Brain microvascular endothelial cell (primary cell): Measurements from ENCODE around the gene LRRC40.
"Not testable (repeated sequence)": the region's sequence is repeated elsewhere in the genome, so short reads cannot be mapped to it uniquely, and the experiment has no call there.

Source experiments
- DNase-seq: peaks from one replicate; pipeline ENCODE4 v3.0.0-alpha.2; 2020
- H3K27ac ChIP-seq: fragments of 250-450 bp; sonication (Bioruptor Pico); 2 replicates; pipeline ENCODE4 v1.5.1; 2020; ENCODE audit warnings: mild to moderate bottlenecking, moderate library complexity
- H3K27me3 ChIP-seq: fragments of 250-450 bp; sonication (Bioruptor Pico); replicated peaks from 2 replicates; pipeline ENCODE4 v1.5.1; 2020; ENCODE audit warnings: mild to moderate bottlenecking
- H3K36me3 ChIP-seq: fragments of 250-450 bp; sonication (Bioruptor Pico); replicated peaks from 2 replicates; pipeline ENCODE4 v1.5.1; 2020; ENCODE audit warnings: mild to moderate bottlenecking
- H3K4me3 ChIP-seq: 2 replicates; pipeline ENCODE4 v1.5.1; 2011; ENCODE audit warnings: low read depth, mild to moderate bottlenecking, control low read depth, low read length, moderate library complexity
- CTCF ChIP-seq: IDR thresholded peaks from 2 replicates; pipeline ENCODE4 v1.5.1; 2011; ENCODE audit warnings: low read depth, mild to moderate bottlenecking, moderate library complexity, low read length, control low read depth, inconsistent platforms; ENCODE audit errors: missing control alignments
- in situ Hi-C: cut with HindIII; loops from 2 replicates; pipeline ENCODE4 v1.10.0; 2017; ENCODE audit warnings: low sequenced_read_pairs, low pct_ligation_motif_present

LRRC40 gene

GRCh38 chr1:70190180-70190579, 15.2 kb downstream of the LRRC40 start:
- Histone ChIP-seq H3K27me3 (no peaks in the 10 kb centered on the region), H3K36me3 (no peaks in the 10 kb centered on the region), H3K27ac (no peak overlapping the region), H3K4me3 (no peak overlapping the region)
- in situ Hi-C loops = no loop called here
- no peak for TF ChIP-seq CTCF
- no peak for DNase-seq

GRCh38 chr1:70188522-70188921, 16.9 kb downstream of the LRRC40 start:
- TF ChIP-seq CTCF = no peak
- H3K27me3 ChIP-seq = no peaks in the 10 kb centered on the region
- H3K27ac ChIP-seq = no peak overlapping the region
- in situ Hi-C loops = no loop called here
- no peak overlapping the region for H3K4me3 ChIP-seq
- DNase-seq = no peak
- H3K36me3 ChIP-seq = no peaks in the 10 kb centered on the region

- H3K4me3 ChIP-seq, in situ Hi-C loops, H3K36me3 ChIP-seq, H3K27ac ChIP-seq, DNase-seq, H3K27me3 ChIP-seq: not testable (repeated sequence)
These were observed 20.2 kb downstream of the LRRC40 start for GRCh38 chr1:70185181-70185580.

GRCh38 chr1:70171512-70171911, 33.9 kb downstream of the LRRC40 start:
- H3K27ac ChIP-seq = no peak overlapping the region
- no peaks in the 10 kb centered on the region for H3K27me3 ChIP-seq
- no peak overlapping the region for H3K4me3 ChIP-seq
- in situ Hi-C loops = no loop called here
- DNase-seq = no peak
- H3K36me3 ChIP-seq = no peaks in the 10 kb centered on the region
- no peak for TF ChIP-seq CTCF

GRCh38 chr1:70169018-70169839, 36.1 kb downstream of the LRRC40 start:
- no peak overlapping the region for H3K4me3 ChIP-seq
- TF ChIP-seq CTCF = no peak
- H3K36me3 ChIP-seq = no peaks in the 10 kb centered on the region
- no peak for DNase-seq
- in situ Hi-C loops = no loop called here
- no peak overlapping the region for H3K27ac ChIP-seq
- H3K27me3 ChIP-seq = no peaks in the 10 kb centered on the region

- no peak for DNase-seq
- in situ Hi-C loops = no loop called here
- Histone ChIP-seq H3K36me3 (no peaks in the 10 kb centered on the region), H3K27me3 (no peaks in the 10 kb centered on the region), H3K4me3 (no peak overlapping the region), H3K27ac (no peak overlapping the region)
- TF ChIP-seq CTCF = no peak
These were observed 37.1 kb downstream of the LRRC40 start for GRCh38 chr1:70168283-70168682.
